ENCODE data around the gene PTPRM. TPM values are rescaled to one million over a fixed set of nuclear protein-coding genes. Genes with fewer than 3 reads are reported as not detected.
A peak's percentile ranks its signal among the peaks of the same experiment; 100 is the strongest.

PTPRM gene
- total RNA-seq, 1 donor = 84.7 TPM

- Histone ChIP-seq H3K79me2 (ENCODE audit: insufficient read depth, low read length) (no peaks in the 10 kb centered on the region), H3K4me1 (ENCODE audit: insufficient read depth, low read length) (peaks cover 10% of the 10 kb centered on the region), H3K9me3 (ENCODE audit: low read depth, low read length) (no peaks in the 10 kb centered on the region), H4K20me1 (ENCODE audit: insufficient read depth, low read length) (no peaks in the 10 kb centered on the region), H3K27ac (ENCODE audit: low read depth, low read length) (no peak overlapping the region), H3K36me3 (ENCODE audit: insufficient read depth, low read length) (no peaks in the 10 kb centered on the region), H3K27me3 (ENCODE audit: insufficient read depth, low read length) (no peaks in the 10 kb centered on the region), H3K4me3 (ENCODE audit: insufficient read depth, low read length) (no peak overlapping the region), H3K4me2 (ENCODE audit: insufficient read depth, low read length) (no peak overlapping the region), H2AFZ (ENCODE audit: low read length) (no peak overlapping the region)
- no peak for DNase-seq (ENCODE audit: insufficient read length, low spot score, missing footprints)
- TF ChIP-seq CTCF (IDR thresholded peaks at IDR 0.05; ENCODE audit: extremely low read depth, low read depth, low read length) = no peak
Observed at GRCh38 chr18:8151181-8151580, 584.1 kb downstream of the PTPRM start.

DNA sequence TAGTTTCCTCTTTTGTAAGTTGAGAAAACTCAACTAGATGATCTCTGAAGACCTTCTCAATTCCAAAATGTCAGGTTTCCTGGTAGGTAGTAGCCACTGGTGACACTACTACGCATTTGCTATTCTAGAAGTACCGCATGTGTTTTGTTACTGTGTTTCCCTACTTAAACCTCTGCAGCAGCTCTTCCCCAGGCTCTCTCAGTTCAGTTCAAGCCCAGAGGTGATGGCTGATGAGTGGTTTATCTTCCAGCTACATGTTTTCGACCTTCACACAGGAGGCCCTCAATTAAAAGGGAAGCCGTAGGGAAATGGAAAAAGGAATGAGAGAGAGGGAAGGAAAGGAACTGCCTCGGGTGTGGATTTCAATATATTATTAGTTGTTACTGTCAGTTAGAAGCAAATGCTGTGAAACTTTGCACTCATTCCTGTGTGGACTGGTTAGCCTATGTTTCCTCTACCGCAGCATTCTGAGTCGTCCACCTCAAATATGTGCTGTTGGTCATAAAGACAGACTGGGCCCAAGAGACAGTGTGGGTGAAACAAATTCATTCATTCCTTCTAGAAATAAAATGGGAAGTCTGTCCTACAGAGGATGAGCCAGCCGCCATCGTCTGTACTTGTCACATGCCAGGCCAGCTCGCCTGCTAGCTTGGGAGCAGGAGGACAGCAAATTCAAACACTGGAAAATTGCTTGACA, 586.9 kb downstream of the PTPRM start:
- Histone ChIP-seq H3K36me3 (ENCODE audit: insufficient read depth, low read length) (no peaks in the 10 kb centered on the region), H3K79me2 (ENCODE audit: insufficient read depth, low read length) (no peaks in the 10 kb centered on the region), H3K4me3 (ENCODE audit: insufficient read depth, low read length) (no peak overlapping the region), H3K9me3 (ENCODE audit: low read depth, low read length) (no peaks in the 10 kb centered on the region), H3K4me2 (ENCODE audit: insufficient read depth, low read length) (peak overlapping the region; percentile 60), H2AFZ (ENCODE audit: low read length) (peak overlapping the region; percentile 66), H3K4me1 (ENCODE audit: insufficient read depth, low read length) (peaks cover 10% of the 10 kb centered on the region), H3K27me3 (ENCODE audit: insufficient read depth, low read length) (no peaks in the 10 kb centered on the region), H3K27ac (ENCODE audit: low read depth, low read length) (peak overlapping the region; percentile 69), H4K20me1 (ENCODE audit: insufficient read depth, low read length) (no peaks in the 10 kb centered on the region)
- no peak for TF ChIP-seq CTCF (IDR thresholded peaks at IDR 0.05; ENCODE audit: extremely low read depth, low read depth, low read length)
- peak; percentile 57 for DNase-seq (ENCODE audit: insufficient read length, low spot score, missing footprints)

- Histone ChIP-seq H3K4me2 (ENCODE audit: insufficient read depth, low read length) (no peak overlapping the region), H3K79me2 (ENCODE audit: insufficient read depth, low read length) (no peaks in the 10 kb centered on the region), H2AFZ (ENCODE audit: low read length) (no peak overlapping the region), H3K4me1 (ENCODE audit: insufficient read depth, low read length) (no peaks in the 10 kb centered on the region), H3K4me3 (ENCODE audit: insufficient read depth, low read length) (no peak overlapping the region), H3K36me3 (ENCODE audit: insufficient read depth, low read length) (no peaks in the 10 kb centered on the region), H4K20me1 (ENCODE audit: insufficient read depth, low read length) (no peaks in the 10 kb centered on the region), H3K9me3 (ENCODE audit: low read depth, low read length) (no peaks in the 10 kb centered on the region), H3K27me3 (ENCODE audit: insufficient read depth, low read length) (no peaks in the 10 kb centered on the region), H3K27ac (ENCODE audit: low read depth, low read length) (no peak overlapping the region)
- no peak for DNase-seq (ENCODE audit: insufficient read length, low spot score, missing footprints)
- no peak for TF ChIP-seq CTCF (IDR thresholded peaks at IDR 0.05; ENCODE audit: extremely low read depth, low read depth, low read length)
Observed at GRCh38 chr18:8162802-8163201, 595.7 kb downstream of the PTPRM start.

GRCh38 chr18:8163286-8163959, 596.3 kb downstream of the PTPRM start:
- TF ChIP-seq CTCF (IDR thresholded peaks at IDR 0.05; ENCODE audit: extremely low read depth, low read depth, low read length) = no peak
- Histone ChIP-seq H3K9me3 (ENCODE audit: low read depth, low read length) (no peaks in the 10 kb centered on the region), H3K36me3 (ENCODE audit: insufficient read depth, low read length) (no peaks in the 10 kb centered on the region), H3K4me3 (ENCODE audit: insufficient read depth, low read length) (no peak overlapping the region), H4K20me1 (ENCODE audit: insufficient read depth, low read length) (no peaks in the 10 kb centered on the region), H3K79me2 (ENCODE audit: insufficient read depth, low read length) (no peaks in the 10 kb centered on the region), H3K27me3 (ENCODE audit: insufficient read depth, low read length) (no peaks in the 10 kb centered on the region), H3K4me1 (ENCODE audit: insufficient read depth, low read length) (no peaks in the 10 kb centered on the region), H3K27ac (ENCODE audit: low read depth, low read length) (no peak overlapping the region), H3K4me2 (ENCODE audit: insufficient read depth, low read length) (no peak overlapping the region), H2AFZ (ENCODE audit: low read length) (no peak overlapping the region)
- DNase-seq (ENCODE audit: insufficient read length, low spot score, missing footprints) = no peak

Data from osteoblast (primary cell).